ENCODE results near the gene POLR3B. TPM values are rescaled to one million over a fixed set of nuclear protein-coding genes. Genes with fewer than 3 reads are reported as not detected.
A peak's percentile ranks its signal among the peaks of the same experiment; 100 is the strongest.
"Not testable (repeated sequence)": the region's sequence is repeated elsewhere in the genome, so short reads cannot be mapped to it uniquely, and the experiment has no call there.

Gene POLR3B
- total and polyA plus RNA-seq, 4 donors: 11.9 to 20.3 (median 13.3) TPM

GRCh38 chr12:106360400-106360994, 2.9 kb downstream of the POLR3B start:
- Histone ChIP-seq H3K4me3 (ENCODE audit: low read depth, low read length) (no peak overlapping the region), H3K9me3 (ENCODE audit: control insufficient read depth, insufficient read depth, low read length) (no peaks in the 10 kb centered on the region), H3K4me1 (ENCODE audit: control insufficient read depth, insufficient read depth, low read length) (peaks cover 8% of the 10 kb centered on the region), H3K27ac (ENCODE audit: low read depth, low read length) (no peak overlapping the region), H3K27me3 (ENCODE audit: control insufficient read depth, insufficient read depth, low read length) (no peaks in the 10 kb centered on the region), H3K36me3 (ENCODE audit: control insufficient read depth, insufficient read depth, low read length) (peaks cover 4% of the 10 kb centered on the region)
- 98% methylated on average over 3 of the region's 5 CpGs for WGBS (ENCODE audit: insufficient coverage)
- DNase-seq (ENCODE audit: low read depth in 4 of 6, low spot score in 6 of 6): no peak

- no peak for DNase-seq (ENCODE audit: low read depth in 4 of 6, low spot score in 6 of 6)
- Histone ChIP-seq H3K9me3 (ENCODE audit: control insufficient read depth, insufficient read depth, low read length) (no peaks in the 10 kb centered on the region), H3K36me3 (ENCODE audit: control insufficient read depth, insufficient read depth, low read length) (peaks cover 4% of the 10 kb centered on the region), H3K27me3 (ENCODE audit: control insufficient read depth, insufficient read depth, low read length) (no peaks in the 10 kb centered on the region), H3K27ac (ENCODE audit: low read depth, low read length) (no peak overlapping the region), H3K4me3 (ENCODE audit: low read depth, low read length) (no peak overlapping the region), H3K4me1 (ENCODE audit: control insufficient read depth, insufficient read depth, low read length) (peaks cover 8% of the 10 kb centered on the region)
- 97% methylated on average over 3 of the region's 4 CpGs for WGBS (ENCODE audit: insufficient coverage)
These were observed 5.4 kb downstream of the POLR3B start for GRCh38 chr12:106362971-106363370.

DNA sequence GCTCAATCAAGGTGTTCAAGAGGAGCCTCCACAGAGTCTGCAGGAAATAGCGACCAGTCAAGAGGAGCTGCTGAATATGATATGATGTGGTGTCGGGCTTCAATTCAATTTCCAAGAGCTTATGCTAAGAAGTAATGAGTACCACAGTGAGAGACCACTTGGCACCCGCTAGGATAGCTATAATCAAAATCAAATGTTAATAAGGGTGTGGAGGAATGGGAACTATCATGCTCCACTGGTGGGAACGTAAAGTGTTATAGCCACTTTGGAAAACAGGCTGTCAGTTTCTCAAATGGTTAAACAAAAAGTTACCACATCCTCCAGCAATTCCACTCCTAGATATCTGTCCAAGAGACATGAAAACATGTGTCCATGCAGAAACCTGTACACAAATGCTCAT, 6.7 kb downstream of the POLR3B start:
- Histone ChIP-seq H3K36me3 (ENCODE audit: control insufficient read depth, insufficient read depth, low read length) (peaks cover 4% of the 10 kb centered on the region), H3K4me1 (ENCODE audit: control insufficient read depth, insufficient read depth, low read length) (peaks cover 2% of the 10 kb centered on the region), H3K4me3 (ENCODE audit: low read depth, low read length) (no peak overlapping the region), H3K27ac (ENCODE audit: low read depth, low read length) (no peak overlapping the region), H3K27me3 (ENCODE audit: control insufficient read depth, insufficient read depth, low read length) (no peaks in the 10 kb centered on the region), H3K9me3 (ENCODE audit: control insufficient read depth, insufficient read depth, low read length) (no peaks in the 10 kb centered on the region)
- 100% methylated on average over 2 of the region's 4 CpGs for WGBS (ENCODE audit: insufficient coverage)
- no peak for DNase-seq (ENCODE audit: low read depth in 4 of 6, low spot score in 6 of 6)

DNA sequence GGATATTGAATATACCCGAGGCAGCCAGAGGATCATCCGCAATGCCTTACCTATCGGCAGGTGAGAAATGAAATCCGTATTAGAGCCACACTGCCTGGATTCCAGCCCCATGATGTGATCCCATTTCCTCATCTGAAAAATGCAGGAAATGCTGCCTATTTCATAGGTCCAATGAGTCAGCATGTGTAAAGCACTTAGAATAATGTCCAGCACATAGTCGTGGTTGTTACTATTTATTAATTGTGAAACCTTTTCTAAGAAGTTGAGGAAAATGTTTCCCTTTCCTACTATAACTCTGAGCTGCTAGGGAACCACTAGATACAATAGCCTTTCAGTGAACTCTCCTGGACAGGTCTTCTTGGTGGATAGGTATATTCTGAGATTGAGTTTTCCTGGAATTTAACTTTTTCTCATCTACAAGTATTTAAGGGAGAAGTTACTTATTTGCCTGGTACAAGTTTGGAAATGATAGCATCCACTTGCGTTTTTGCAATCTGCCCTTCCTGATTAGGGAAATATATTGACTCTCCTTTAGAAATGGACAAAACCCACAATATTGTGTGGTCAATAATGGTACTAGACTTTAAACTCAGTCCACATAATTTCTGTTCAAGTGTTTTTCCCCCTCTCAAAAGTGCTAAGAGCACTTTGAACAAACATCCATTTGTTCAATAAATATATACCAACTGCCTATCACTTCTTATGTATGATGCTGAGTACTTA, 12.2 kb downstream of the POLR3B start:
- Histone ChIP-seq H3K27me3 (ENCODE audit: control insufficient read depth, insufficient read depth, low read length) (no peaks in the 10 kb centered on the region), H3K27ac (ENCODE audit: low read depth, low read length) (no peak overlapping the region), H3K4me1 (ENCODE audit: control insufficient read depth, insufficient read depth, low read length) (no peaks in the 10 kb centered on the region), H3K36me3 (ENCODE audit: control insufficient read depth, insufficient read depth, low read length) (peaks cover 6% of the 10 kb centered on the region), H3K4me3 (ENCODE audit: low read depth, low read length) (no peak overlapping the region), H3K9me3 (ENCODE audit: control insufficient read depth, insufficient read depth, low read length) (no peaks in the 10 kb centered on the region)
- DNase-seq (ENCODE audit: low read depth in 4 of 6, low spot score in 6 of 6): no peak
- WGBS (ENCODE audit: insufficient coverage): 83% methylated on average over 3 of the region's 6 CpGs

GRCh38 chr12:106378788-106379187, 21.2 kb downstream of the POLR3B start:
- Histone ChIP-seq H3K9me3 (ENCODE audit: control insufficient read depth, insufficient read depth, low read length) (peaks cover 1% of the 10 kb centered on the region), H3K4me3 (ENCODE audit: low read depth, low read length) (no peak overlapping the region), H3K36me3 (ENCODE audit: control insufficient read depth, insufficient read depth, low read length) (peaks cover 9% of the 10 kb centered on the region), H3K4me1 (ENCODE audit: control insufficient read depth, insufficient read depth, low read length) (no peaks in the 10 kb centered on the region), H3K27ac (ENCODE audit: low read depth, low read length) (no peak overlapping the region), H3K27me3 (ENCODE audit: control insufficient read depth, insufficient read depth, low read length) (no peaks in the 10 kb centered on the region)
- 40% methylated on average over 1 of the region's 4 CpGs for WGBS (ENCODE audit: insufficient coverage)
- DNase-seq (ENCODE audit: low read depth in 4 of 6, low spot score in 6 of 6): no peak

GRCh38 chr12:106380954-106381353, 23.4 kb downstream of the POLR3B start:
- Histone ChIP-seq H3K4me3 (ENCODE audit: low read depth, low read length) (no peak overlapping the region), H3K27ac (ENCODE audit: low read depth, low read length) (no peak overlapping the region), H3K27me3 (ENCODE audit: control insufficient read depth, insufficient read depth, low read length) (no peaks in the 10 kb centered on the region), H3K36me3 (ENCODE audit: control insufficient read depth, insufficient read depth, low read length) (peaks cover 12% of the 10 kb centered on the region), H3K4me1 (ENCODE audit: control insufficient read depth, insufficient read depth, low read length) (no peaks in the 10 kb centered on the region), H3K9me3 (ENCODE audit: control insufficient read depth, insufficient read depth, low read length) (peaks cover 1% of the 10 kb centered on the region)
- no peak for DNase-seq (ENCODE audit: low read depth in 4 of 6, low spot score in 6 of 6)
- WGBS (ENCODE audit: insufficient coverage): no CpG with 5 or more reads among the region's 1 CpG

GRCh38 chr12:106381866-106382265, 24.3 kb downstream of the POLR3B start:
- H3K36me3 ChIP-seq (ENCODE audit: control insufficient read depth, insufficient read depth, low read length); H3K27me3 ChIP-seq (ENCODE audit: control insufficient read depth, insufficient read depth, low read length); H3K4me3 ChIP-seq (ENCODE audit: low read depth, low read length); H3K27ac ChIP-seq (ENCODE audit: low read depth, low read length); DNase-seq (ENCODE audit: low read depth in 4 of 6, low spot score in 6 of 6); H3K4me1 ChIP-seq (ENCODE audit: control insufficient read depth, insufficient read depth, low read length); H3K9me3 ChIP-seq (ENCODE audit: control insufficient read depth, insufficient read depth, low read length): not testable (repeated sequence)
- 100% methylated on average over 1 of the region's 4 CpGs for WGBS (ENCODE audit: insufficient coverage)

GRCh38 chr12:106386813-106387535, 29.4 kb downstream of the POLR3B start:
- H3K27ac ChIP-seq (ENCODE audit: low read depth, low read length): no peak overlapping the region
- H3K36me3 ChIP-seq (ENCODE audit: control insufficient read depth, insufficient read depth, low read length): peaks cover 3% of the 10 kb centered on the region
- no peaks in the 10 kb centered on the region for H3K27me3 ChIP-seq (ENCODE audit: control insufficient read depth, insufficient read depth, low read length)
- peaks cover 1% of the 10 kb centered on the region for H3K9me3 ChIP-seq (ENCODE audit: control insufficient read depth, insufficient read depth, low read length)
- no peak for DNase-seq (ENCODE audit: low read depth in 4 of 6, low spot score in 6 of 6)
- no peak overlapping the region for H3K4me3 ChIP-seq (ENCODE audit: low read depth, low read length)
- peaks cover under 1% of the 10 kb centered on the region for H3K4me1 ChIP-seq (ENCODE audit: control insufficient read depth, insufficient read depth, low read length)
- 83% methylated on average over 1 of the region's 5 CpGs for WGBS (ENCODE audit: insufficient coverage)

DNA sequence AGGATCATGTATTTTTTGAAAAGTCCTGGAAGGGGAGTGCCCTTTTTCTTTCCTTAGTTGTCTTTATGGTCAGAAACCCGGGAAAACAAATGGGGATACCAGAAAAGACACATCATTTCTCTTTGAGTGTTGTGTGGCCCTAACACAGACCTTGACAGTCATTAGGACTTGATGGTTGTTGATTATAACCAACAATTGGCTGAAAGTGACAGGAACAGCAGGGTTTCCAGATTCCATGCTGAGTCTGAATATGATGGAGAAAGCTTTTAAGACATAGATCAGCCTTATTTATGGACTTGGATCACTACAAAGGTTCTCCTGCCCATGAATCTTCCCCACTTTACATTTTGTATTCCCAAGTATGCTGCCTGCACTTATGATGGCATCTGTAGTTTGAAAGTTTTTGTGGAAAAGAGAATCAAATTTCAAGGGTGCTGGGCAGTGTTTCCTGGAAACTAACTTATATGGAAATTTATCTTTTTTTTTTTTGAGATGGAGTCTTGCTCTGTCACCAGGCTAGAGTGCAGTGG, 30.4 kb downstream of the POLR3B start:
- Histone ChIP-seq H3K9me3 (ENCODE audit: control insufficient read depth, insufficient read depth, low read length) (no peaks in the 10 kb centered on the region), H3K27me3 (ENCODE audit: control insufficient read depth, insufficient read depth, low read length) (no peaks in the 10 kb centered on the region), H3K4me3 (ENCODE audit: low read depth, low read length) (no peak overlapping the region), H3K27ac (ENCODE audit: low read depth, low read length) (no peak overlapping the region), H3K4me1 (ENCODE audit: control insufficient read depth, insufficient read depth, low read length) (peaks cover 6% of the 10 kb centered on the region), H3K36me3 (ENCODE audit: control insufficient read depth, insufficient read depth, low read length) (peaks cover 6% of the 10 kb centered on the region)
- peak in 3 of 6 donors; percentile 6 to 31 (median 11) for DNase-seq (ENCODE audit: low read depth in 4 of 6, low spot score in 6 of 6)
- no CpG with 5 or more reads among the region's 1 CpG for WGBS (ENCODE audit: insufficient coverage)
